Liver (tissue), 3 donors: ENCODE measurements around the gene WDR11.

Experiments
- EGR1 ChIP-seq, 2 donors: IDR thresholded peaks; 2 replicates each; pipeline ENCODE4 v1.6.1; 2016 to 2018; ENCODE audit warnings: antibody characterized with exemption in 2 of 2, low read depth in 2 of 2
- GABPA ChIP-seq, 2 donors: IDR thresholded peaks in 1 of 2; conservative IDR thresholded peaks in 1 of 2; 2 replicates each; pipeline ENCODE4 v1.6.1; 2016; ENCODE audit warnings: antibody characterized with exemption in 2 of 2, mild to moderate bottlenecking in 1 of 2, moderate library complexity in 1 of 2
- RAD21 ChIP-seq, 2 donors: IDR thresholded peaks; 2 replicates each; pipeline ENCODE4 v1.6.1; 2016; ENCODE audit warnings: antibody characterized with exemption in 2 of 2, mild to moderate bottlenecking in 2 of 2
- TAF1 ChIP-seq: conservative IDR thresholded peaks from 2 replicates; pipeline ENCODE4 v1.6.1; 2016; ENCODE audit warnings: antibody characterized with exemption, mild to moderate bottlenecking
- TF ChIP-seq, protein P1 (sequence below): fragments of 150-350 bp; IDR thresholded peaks from 2 replicates; pipeline ENCODE4 v1.5.1; 2017; ENCODE audit warnings: improper control_type of control experiment, low read depth, low read length; ENCODE audit not compliant: missing input control
- donor health status: healthy.
- donor health status: healthy.

DNA sequence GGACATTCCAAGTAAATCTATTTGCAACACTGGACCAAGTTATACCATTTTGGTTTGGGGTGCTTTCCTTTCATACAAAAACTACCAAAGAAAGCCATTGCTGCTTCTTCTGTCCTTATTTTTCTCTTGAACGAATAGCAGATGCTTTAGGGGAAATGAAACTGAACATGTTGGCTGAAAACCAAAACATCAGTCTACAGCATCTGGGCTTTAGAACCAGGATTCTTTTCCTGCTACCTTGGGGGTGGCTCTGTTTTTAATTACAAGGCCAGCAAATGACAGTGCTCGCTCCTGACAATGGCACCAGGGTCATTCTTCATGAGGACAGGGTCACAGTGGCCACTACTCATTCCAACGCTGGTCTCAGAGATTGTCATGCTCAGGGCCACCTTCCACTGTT is 80.3 kb downstream of the WDR11 start:
- TF ChIP-seq, protein P1, sequence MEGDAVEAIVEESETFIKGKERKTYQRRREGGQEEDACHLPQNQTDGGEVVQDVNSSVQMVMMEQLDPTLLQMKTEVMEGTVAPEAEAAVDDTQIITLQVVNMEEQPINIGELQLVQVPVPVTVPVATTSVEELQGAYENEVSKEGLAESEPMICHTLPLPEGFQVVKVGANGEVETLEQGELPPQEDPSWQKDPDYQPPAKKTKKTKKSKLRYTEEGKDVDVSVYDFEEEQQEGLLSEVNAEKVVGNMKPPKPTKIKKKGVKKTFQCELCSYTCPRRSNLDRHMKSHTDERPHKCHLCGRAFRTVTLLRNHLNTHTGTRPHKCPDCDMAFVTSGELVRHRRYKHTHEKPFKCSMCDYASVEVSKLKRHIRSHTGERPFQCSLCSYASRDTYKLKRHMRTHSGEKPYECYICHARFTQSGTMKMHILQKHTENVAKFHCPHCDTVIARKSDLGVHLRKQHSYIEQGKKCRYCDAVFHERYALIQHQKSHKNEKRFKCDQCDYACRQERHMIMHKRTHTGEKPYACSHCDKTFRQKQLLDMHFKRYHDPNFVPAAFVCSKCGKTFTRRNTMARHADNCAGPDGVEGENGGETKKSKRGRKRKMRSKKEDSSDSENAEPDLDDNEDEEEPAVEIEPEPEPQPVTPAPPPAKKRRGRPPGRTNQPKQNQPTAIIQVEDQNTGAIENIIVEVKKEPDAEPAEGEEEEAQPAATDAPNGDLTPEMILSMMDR: no peak
- TF ChIP-seq EGR1 (IDR thresholded peaks at IDR 0.05; ENCODE audit: low read depth in 2 of 2): no peak
- no peak for TF ChIP-seq RAD21 (IDR thresholded peaks at IDR 0.05)
- no peak for TF ChIP-seq GABPA (IDR thresholded peaks at IDR 0.05 in 1 of 2, conservative IDR thresholded peaks at IDR 0.05 in 1 of 2)
- no peak for TF ChIP-seq TAF1
